ENCODE data around the gene LRRC8B.

The LRRC8B gene

DNA sequence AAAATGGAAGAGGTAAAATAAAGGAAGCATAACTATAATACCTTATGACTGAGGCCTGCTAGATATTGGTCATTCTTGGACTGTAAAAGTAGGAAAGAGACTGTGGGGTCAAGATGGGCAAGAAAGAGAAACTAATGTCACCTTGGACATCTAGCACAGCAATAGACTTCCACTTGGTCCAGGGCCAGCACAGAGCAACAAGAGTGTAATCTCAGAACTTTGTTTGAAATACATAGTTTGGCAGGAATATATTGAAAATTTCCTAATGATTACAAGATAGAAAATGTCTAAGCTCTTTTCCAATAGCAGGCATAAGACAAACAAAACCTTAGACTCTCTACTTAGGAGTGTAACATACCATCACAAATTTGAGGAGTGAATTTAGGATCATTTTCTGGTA, 112.9 kb downstream of the LRRC8B start:
- DNase-seq: no peak

DNA sequence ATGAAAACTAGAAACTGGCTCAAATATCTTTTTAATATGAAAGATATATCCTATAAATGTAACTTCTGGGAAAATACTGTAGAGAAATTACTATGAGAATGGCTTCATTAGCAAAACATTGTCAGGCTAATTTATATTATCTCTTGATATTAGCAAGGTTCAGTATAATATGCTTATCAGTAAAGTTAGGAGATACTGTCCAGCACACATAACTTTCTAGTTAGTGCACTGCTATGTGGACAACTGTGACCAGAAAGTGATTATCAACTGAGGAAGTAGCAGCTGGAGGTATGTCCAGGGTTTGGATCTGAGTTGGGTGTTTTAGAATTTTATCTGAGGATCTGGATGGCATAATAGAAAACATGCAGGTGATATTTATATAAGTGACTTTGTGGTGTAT, 115.8 kb downstream of the LRRC8B start:
- DNase-seq: no peak

- no peak for DNase-seq
Observed at GRCh38 chr1:89641781-89642180, 117.2 kb downstream of the LRRC8B start.

DNA sequence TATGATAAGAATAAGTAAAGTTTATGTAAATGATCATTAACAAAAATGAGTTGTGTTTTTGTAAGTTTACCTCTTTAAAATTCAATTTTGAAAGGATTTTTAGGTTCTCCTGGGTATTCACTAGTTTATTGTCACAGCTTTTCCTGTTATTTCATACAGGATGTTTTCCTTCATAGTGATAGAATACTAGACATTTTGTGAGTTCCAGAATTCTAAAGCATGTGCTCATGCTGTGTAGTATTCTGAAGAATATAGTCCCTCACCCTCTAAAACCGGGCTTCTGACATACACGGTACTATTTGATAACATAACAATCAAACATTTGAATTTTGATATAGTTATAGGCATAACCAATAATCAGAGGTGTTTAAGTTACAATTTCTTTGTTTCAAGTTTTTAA, 118.9 kb downstream of the LRRC8B start:
- no peak for DNase-seq

DNA sequence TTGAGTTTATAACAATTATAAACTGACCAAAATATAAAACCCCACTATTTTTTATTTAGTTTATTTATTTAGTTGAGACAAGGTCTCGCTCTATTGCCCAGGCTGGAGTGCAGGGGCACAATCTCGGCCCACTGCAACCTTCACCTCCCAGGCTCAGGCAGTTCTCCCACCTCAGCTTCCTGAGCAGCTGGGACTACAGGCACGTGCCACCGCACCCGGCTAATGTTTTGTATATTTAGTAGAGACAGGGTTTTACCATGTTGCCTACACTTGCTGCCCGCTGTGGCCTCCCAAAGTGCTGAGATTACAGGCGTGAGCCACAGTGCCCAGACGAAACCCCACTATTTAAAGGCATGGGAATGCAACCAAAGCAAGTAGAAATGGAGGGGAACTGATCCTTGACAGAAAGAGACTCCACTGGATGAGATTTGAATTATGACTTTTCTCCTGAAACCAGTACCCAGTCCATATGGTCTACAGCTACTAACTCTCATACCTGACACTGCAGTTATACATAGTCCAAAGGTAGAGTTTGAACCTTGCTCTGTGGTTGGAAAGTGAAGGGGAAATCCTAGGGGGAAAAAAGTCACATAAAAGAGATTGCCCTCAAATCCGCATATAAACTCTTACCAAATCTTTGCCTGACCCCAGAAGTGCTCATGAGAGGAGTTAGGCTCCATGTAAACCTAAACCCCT, 119.6 kb downstream of the LRRC8B start:
- DNase-seq: no peak

- no peak for DNase-seq
Observed at GRCh38 chr1:89646259-89646658, 121.6 kb downstream of the LRRC8B start.
